ENCODE data around the gene EID3. TPM values are rescaled to one million over a fixed set of nuclear protein-coding genes. Genes with fewer than 3 reads are reported as not detected.
A peak's percentile ranks its signal among the peaks of the same experiment; 100 is the strongest.

The EID3 gene
- total and polyA plus RNA-seq, 2 of the 8 experiments (the other 6 are each of a cell fraction or from before 2014, with no cell fraction given) = 1.2 to 2.8 TPM

DNA sequence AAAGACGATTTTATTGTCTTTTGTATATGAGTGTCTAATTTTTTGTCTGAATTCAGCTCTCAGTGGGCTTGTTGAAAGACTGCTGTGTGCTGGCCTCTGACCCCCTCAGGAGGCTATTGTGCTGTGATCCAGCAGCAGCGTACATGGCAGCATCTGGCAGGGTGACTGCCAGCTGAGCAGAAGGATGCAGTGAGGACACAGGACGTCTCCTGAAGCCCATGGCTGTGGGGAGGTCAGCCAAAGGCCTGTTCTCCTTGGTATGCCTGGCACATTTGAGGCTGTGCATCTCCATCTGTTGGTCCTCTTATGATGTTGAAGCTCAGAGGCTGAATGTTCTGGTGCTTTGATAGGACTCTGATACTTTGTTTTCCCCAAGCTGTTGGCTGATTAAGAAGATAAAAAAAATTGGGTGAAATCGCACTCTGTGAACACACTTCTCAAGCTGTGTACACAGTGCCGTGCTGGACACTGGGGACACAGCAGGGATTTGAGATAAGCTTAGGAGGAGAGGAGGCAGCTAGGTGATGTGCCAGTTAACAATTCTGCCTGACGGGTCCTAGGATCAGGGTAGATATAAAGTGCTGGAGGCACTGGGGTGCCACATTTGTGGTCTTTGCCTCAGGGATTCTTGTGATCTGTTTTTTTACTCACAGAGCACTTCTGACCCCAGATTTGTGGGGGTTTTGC is 37.5 kb downstream of the EID3 start:
- WGBS, 2 experiments (ENCODE audit: extremely low coverage in 1 of 2, insufficient coverage in 1 of 2, insufficient read length in 1 of 2, insufficient replicate concordance in 2 of 2, low coverage in 1 of 2, low lambda C conversion rate in 2 of 2, missing lambda C conversion rate in 1 of 2) = 91% methylated on average over 6 of the region's 6 CpGs; no CpG with 5 or more reads in 1 of the 2 experiments
- Histone ChIP-seq H3K79me1 (ENCODE audit: low read depth, low read length) (no peaks in the 10 kb centered on the region), H3K4me1 (replicated peaks in 1 of 4; ENCODE audit: control insufficient read depth in 3 of 4, insufficient read depth in 4 of 4, low read length in 3 of 4) (no peaks in the 10 kb centered on the region), H3K56ac (replicated peaks; ENCODE audit: insufficient read length, low read depth, low read length) (no peak overlapping the region), H3K36me3 (ENCODE audit: control insufficient read depth in 2 of 4, insufficient read depth in 4 of 4, low read length in 3 of 4) (peaks cover 7 to 57% (median 36%) of the 10 kb centered on the region in 4 experiments; a peak in 7 of 8 replicates), H3K14ac (ENCODE audit: insufficient read length) (no peak overlapping the region), H3K4me3 (ENCODE audit: extremely low read depth in 1 of 4, insufficient read depth in 2 of 4, low read depth in 3 of 4, low read length in 4 of 4) (no peak overlapping the region), H3K18ac (ENCODE audit: extremely low read depth, low read length) (no peak overlapping the region), H2BK20ac (ENCODE audit: low read length) (no peak overlapping the region), H2BK120ac (replicated peaks; ENCODE audit: low read depth, low read length) (no peak overlapping the region), H2BK12ac (ENCODE audit: low read depth, low read length) (no peak overlapping the region), H4K91ac (replicated peaks; ENCODE audit: insufficient read length, low read length) (no peak overlapping the region), H3K27me3 (replicated peaks in 1 of 4; ENCODE audit: control insufficient read depth in 3 of 4, extremely low read depth in 1 of 4, insufficient read depth in 3 of 4, low read length in 3 of 4) (no peaks in the 10 kb centered on the region), H4K20me1 (replicated peaks in 1 of 2; ENCODE audit: control insufficient read depth in 1 of 2, insufficient read depth in 2 of 2, low read length in 2 of 2) (peaks cover 0 to 2% of the 10 kb centered on the region in 2 experiments), H3K4ac (replicated peaks; ENCODE audit: insufficient read length, low read depth, low read length) (peak overlapping the region; percentile 27), H3K23ac (ENCODE audit: insufficient read length) (no peak overlapping the region), H3K9ac (replicated peaks in 1 of 4; ENCODE audit: extremely low read depth in 1 of 4, low read depth in 3 of 4, low read length in 3 of 4) (no peak overlapping the region), H2BK5ac (ENCODE audit: low read depth, low read length) (no peak overlapping the region; the same call in 1 of the 2 replicates), H3K4me2 (ENCODE audit: insufficient read depth in 1 of 2, low read depth in 2 of 2, low read length in 2 of 2) (no peak overlapping the region), H4K5ac (ENCODE audit: insufficient read length, low read depth, low read length) (no peak overlapping the region), H3K79me2 (ENCODE audit: control insufficient read depth in 1 of 2, insufficient read depth in 2 of 2, low read length in 2 of 2) (no peaks in the 10 kb centered on the region), H2BK15ac (ENCODE audit: low read length) (no peak overlapping the region), H2AFZ (ENCODE audit: low read length) (no peak overlapping the region), H3K9me3 (ENCODE audit: insufficient read depth in 2 of 2, low read depth in 1 of 2, low read length in 1 of 2) (no peaks in the 10 kb centered on the region), H3K23me2 (ENCODE audit: low read depth, low read length) (no peaks in the 10 kb centered on the region), H2AK5ac (ENCODE audit: low read depth, low read length) (no peak overlapping the region), H4K8ac (ENCODE audit: extremely low read depth, insufficient read depth, low read length) (no peak overlapping the region; the same call in 1 of the 2 replicates), H3K27ac (ENCODE audit: low read depth, low read length) (no peak overlapping the region)
- ChIA-PET POLR2A (ENCODE audit: partially characterized antibody) (interaction anchor here (1.6 to 2.6 kb wide), 3 partner anchors 13 to 34 kb away, joined by 3 to 10 read pairs (median 4); no protein-coding TSS in a partner anchor), CTCF (ENCODE audit: partially characterized antibody) (interaction anchor here (0.9 to 2.9 kb wide), 8 partner anchors 9 to 41 kb away, joined by 3 to 16 read pairs (median 4); no protein-coding TSS in a partner anchor)
- TF ChIP-seq TCF12 (IDR thresholded peaks at IDR 0.05; ENCODE audit: low read depth, low read length) (no peak), JUND (IDR thresholded peaks at IDR 0.05; ENCODE audit: low read length) (no peak), SRF (IDR thresholded peaks at IDR 0.05; ENCODE audit: low read depth, low read length) (no peak), CHD1 (IDR thresholded peaks at IDR 0.05; ENCODE audit: low read depth, low read length) (no peak), TEAD4 (IDR thresholded peaks at IDR 0.05; ENCODE audit: low read depth, low read length) (no peak), CBX8 (IDR thresholded peaks at IDR 0.05; ENCODE audit: borderline replicate concordance, low read depth, low read length) (no peak), POLR2A (IDR thresholded peaks at IDR 0.05; ENCODE audit: control extremely low read depth in 1 of 2, low read depth in 2 of 2, low read length in 2 of 2) (no peak), PHF8 (conservative IDR thresholded peaks at IDR 0.05; ENCODE audit: low read depth, low read length) (no peak), NANOG (IDR thresholded peaks at IDR 0.05; ENCODE audit: insufficient read depth, low read depth, low read length, poor library complexity, severe bottlenecking) (no peak), GTF2F1 (IDR thresholded peaks at IDR 0.05; ENCODE audit: borderline replicate concordance, low read depth, low read length) (no peak), YY1 (IDR thresholded peaks at IDR 0.05; ENCODE audit: low read depth, low read length) (no peak)
- DNase-seq (ENCODE audit: low read depth in 1 of 2, low spot score in 2 of 2) = no peak
- no peak for FAIRE-seq
